Activated CD8-positive, alpha-beta T cell treated with anti-CD3 and anti-CD28 coated beads for 36 hours (primary cell): Measurements from ENCODE around the gene ZNF438. TPM values are rescaled to one million over a fixed set of nuclear protein-coding genes. Genes with fewer than 3 reads are reported as not detected.

Experiments
- ATAC-seq: fragments of 200-7000 bp; cut with Tn5 transposase; one replicate; pipeline ENCODE4 v1.10.0; 2021; ENCODE audit warnings: mild to moderate bottlenecking, moderate library complexity
- CTCF ChIA-PET: fragments of 350-600 bp; sonication (Branson Sonifier 250); formaldehyde crosslinking; loops from one replicate; lab custom pipeline; 2021; ENCODE audit warnings: antibody characterized with exemption; lab: Charles Lee
- POLR2A ChIA-PET: fragments of 350-600 bp; sonication (Branson Sonifier 250); formaldehyde crosslinking; loops from one replicate; lab custom pipeline; 2021; ENCODE audit warnings: antibody characterized with exemption; lab: Charles Lee
- DNase-seq: peaks from one replicate; pipeline ENCODE4 v3.0.0-alpha.2; 2020
- H3K27ac Mint-ChIP-seq: one replicate; pipeline ENCODE4 v1.8.0; 2021; ENCODE audit warnings: mild to moderate bottlenecking, mixed read lengths
- H3K27me3 Mint-ChIP-seq: one replicate; pipeline ENCODE4 v1.8.0; 2021; ENCODE audit warnings: mixed read lengths
- H3K36me3 Mint-ChIP-seq: one replicate; pipeline ENCODE4 v1.8.0; 2021; ENCODE audit warnings: low read depth, mixed read lengths
- H3K4me1 Mint-ChIP-seq: one replicate; pipeline ENCODE4 v1.8.0; 2021; ENCODE audit warnings: low read depth, mixed read lengths
- H3K4me3 Mint-ChIP-seq: one replicate; pipeline ENCODE4 v1.8.0; 2021; ENCODE audit warnings: mild to moderate bottlenecking, moderate library complexity, mixed read lengths
- H3K9me3 Mint-ChIP-seq: one replicate; pipeline ENCODE4 v1.8.0; 2021; ENCODE audit warnings: mixed read lengths
- intact Hi-C: fragments of 100-400 bp; cut with micrococcal nuclease; formaldehyde crosslinking; loops from one replicate; pipeline ENCODE4 v1.10.0; 2022
- total RNA-seq, 2 experiments: library from RNA; stranded (reverse); gene quantifications; one replicate each; pipeline ENCODE4 v1.2.3, GENCODE V29; 2021
- TF ChIP-seq, protein P1 (sequence below): fragments of 200-600 bp; IDR thresholded peaks from one replicate; pipeline ENCODE4 v1.8.0; 2022; ENCODE audit warnings: antibody characterized with exemption, mild to moderate bottlenecking

The ZNF438 gene
- total RNA-seq, 2 experiments from 2014 or later: 3.0 to 3.9 TPM

- Mint-ChIP-seq H3K36me3 (no peaks in the 10 kb centered on the region), H3K4me3 (no peak overlapping the region), H3K4me1 (no peaks in the 10 kb centered on the region), H3K27ac (no peak overlapping the region), H3K9me3 (no peaks in the 10 kb centered on the region), H3K27me3 (no peaks in the 10 kb centered on the region)
- intact Hi-C loops: no loop called here
- DNase-seq: no peak
- no peak for ATAC-seq
- TF ChIP-seq, protein P1, sequence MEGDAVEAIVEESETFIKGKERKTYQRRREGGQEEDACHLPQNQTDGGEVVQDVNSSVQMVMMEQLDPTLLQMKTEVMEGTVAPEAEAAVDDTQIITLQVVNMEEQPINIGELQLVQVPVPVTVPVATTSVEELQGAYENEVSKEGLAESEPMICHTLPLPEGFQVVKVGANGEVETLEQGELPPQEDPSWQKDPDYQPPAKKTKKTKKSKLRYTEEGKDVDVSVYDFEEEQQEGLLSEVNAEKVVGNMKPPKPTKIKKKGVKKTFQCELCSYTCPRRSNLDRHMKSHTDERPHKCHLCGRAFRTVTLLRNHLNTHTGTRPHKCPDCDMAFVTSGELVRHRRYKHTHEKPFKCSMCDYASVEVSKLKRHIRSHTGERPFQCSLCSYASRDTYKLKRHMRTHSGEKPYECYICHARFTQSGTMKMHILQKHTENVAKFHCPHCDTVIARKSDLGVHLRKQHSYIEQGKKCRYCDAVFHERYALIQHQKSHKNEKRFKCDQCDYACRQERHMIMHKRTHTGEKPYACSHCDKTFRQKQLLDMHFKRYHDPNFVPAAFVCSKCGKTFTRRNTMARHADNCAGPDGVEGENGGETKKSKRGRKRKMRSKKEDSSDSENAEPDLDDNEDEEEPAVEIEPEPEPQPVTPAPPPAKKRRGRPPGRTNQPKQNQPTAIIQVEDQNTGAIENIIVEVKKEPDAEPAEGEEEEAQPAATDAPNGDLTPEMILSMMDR: no peak
- ChIA-PET POLR2A (interaction anchor here (0.8 kb wide), 1 partner anchor 16 kb away, joined by 3 read pairs; no protein-coding TSS in a partner anchor), CTCF (interaction anchor here (0.6 kb wide), 1 partner anchor 222 kb away, joined by 3 read pairs; no protein-coding TSS in a partner anchor)
Measured at GRCh38 chr10:30840395-30841050, 191.1 kb downstream of the ZNF438 start.

DNA sequence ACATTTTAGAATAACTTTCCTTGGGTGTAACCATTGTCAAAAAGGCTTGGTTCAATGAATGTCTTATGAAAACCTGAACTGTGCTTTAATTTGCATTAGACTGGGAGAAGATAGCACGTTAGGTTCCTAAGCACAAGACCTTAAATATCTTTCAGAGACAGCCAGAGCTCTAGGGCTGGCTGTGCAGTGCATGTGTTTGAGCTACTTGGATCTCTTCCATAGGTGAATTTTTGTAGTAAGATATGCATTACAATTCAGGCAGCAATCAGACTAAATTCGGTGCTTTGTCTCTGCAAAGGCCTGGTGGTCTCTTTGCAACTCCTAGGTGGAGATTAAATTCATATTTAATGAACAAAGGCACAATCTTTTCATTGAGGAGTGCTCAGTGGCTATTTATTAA lies 192.0 kb downstream of the ZNF438 start:
- TF ChIP-seq, protein P1: no peak
- Mint-ChIP-seq H3K9me3 (no peaks in the 10 kb centered on the region), H3K27ac (no peak overlapping the region), H3K4me3 (no peak overlapping the region), H3K27me3 (no peaks in the 10 kb centered on the region), H3K36me3 (no peaks in the 10 kb centered on the region), H3K4me1 (no peaks in the 10 kb centered on the region)
- ChIA-PET POLR2A (no interaction called here), CTCF (no interaction called here)
- no peak for ATAC-seq
- no peak for DNase-seq
- intact Hi-C loops: no loop called here

DNA sequence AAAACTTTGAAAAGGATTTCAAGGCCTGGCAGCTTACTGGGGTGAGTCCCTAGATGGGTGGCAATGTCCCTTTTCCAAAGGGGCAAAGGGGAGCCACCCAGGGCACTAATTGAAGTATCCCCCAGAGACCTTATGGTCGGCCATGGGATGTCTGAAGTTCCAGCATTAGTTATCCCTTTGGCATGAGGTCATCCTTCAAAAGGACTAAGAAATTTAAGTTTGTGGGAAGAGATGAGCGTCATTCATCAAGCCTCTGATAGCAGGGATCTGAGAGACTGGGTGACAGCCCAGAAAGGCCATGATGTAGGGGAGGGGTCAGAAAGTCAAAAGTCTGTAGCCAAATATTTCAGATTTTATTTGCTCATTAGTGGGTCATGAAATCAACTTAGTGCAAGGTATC lies 195.3 kb downstream of the ZNF438 start:
- ChIA-PET CTCF (no interaction called here), POLR2A (no interaction called here)
- Mint-ChIP-seq H3K36me3 (no peaks in the 10 kb centered on the region), H3K4me1 (no peaks in the 10 kb centered on the region), H3K4me3 (no peak overlapping the region), H3K27me3 (no peaks in the 10 kb centered on the region), H3K27ac (no peak overlapping the region), H3K9me3 (no peaks in the 10 kb centered on the region)
- DNase-seq (no peak), ATAC-seq (no peak)
- TF ChIP-seq, protein P1: no peak
- intact Hi-C loops: no loop called here

DNA sequence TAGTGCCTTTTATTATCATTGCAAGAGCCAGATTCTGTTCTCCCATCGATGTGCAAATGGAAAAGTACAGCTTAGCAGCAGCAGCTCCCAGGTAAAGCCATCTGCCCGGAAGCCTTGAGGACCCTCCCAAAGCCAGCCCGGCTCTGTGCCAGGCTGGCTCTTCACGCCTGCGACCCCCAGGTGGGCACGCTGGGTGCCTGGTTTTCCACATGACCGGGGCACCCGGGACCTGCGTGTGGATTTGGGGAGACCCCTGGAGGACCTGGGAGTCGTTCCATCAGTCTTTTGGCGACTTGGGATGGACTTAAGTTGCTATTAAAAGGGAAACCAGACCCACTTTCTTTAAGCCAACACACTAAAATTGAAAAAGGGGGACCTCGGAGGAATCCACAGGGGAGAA lies 196.5 kb downstream of the ZNF438 start:
- no peak for ATAC-seq
- DNase-seq: no peak
- no peaks in the 10 kb centered on the region for H3K9me3 Mint-ChIP-seq
- CTCF ChIA-PET: no interaction called here
- H3K27me3 Mint-ChIP-seq: no peaks in the 10 kb centered on the region
- POLR2A ChIA-PET: interaction anchor here (1.0 kb wide), 1 partner anchor 15 kb away, joined by 3 read pairs; no protein-coding TSS in a partner anchor
- no peak overlapping the region for H3K4me3 Mint-ChIP-seq
- no peaks in the 10 kb centered on the region for H3K36me3 Mint-ChIP-seq
- TF ChIP-seq, protein P1: no peak
- no peaks in the 10 kb centered on the region for H3K4me1 Mint-ChIP-seq
- H3K27ac Mint-ChIP-seq: no peak overlapping the region
- intact Hi-C loops: no loop called here

DNA sequence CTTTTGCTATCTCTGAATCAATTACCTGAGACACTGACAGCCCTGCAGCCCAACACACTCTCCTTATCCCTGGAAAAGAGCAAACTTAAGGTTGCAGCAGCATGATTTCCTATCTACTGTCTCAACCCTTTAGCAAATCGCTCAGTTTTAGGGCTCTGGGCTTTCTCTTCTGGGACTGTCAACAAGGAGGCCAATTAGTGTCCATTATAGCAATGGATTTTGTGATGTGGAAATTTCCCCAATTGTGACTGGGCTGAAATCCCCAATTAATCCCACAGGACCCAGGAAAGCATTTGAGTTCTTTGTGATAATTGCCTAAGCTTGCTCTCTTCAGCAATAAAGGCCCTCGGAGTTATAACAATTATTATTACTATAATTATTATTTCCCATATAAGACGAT lies 197.0 kb downstream of the ZNF438 start:
- no peaks in the 10 kb centered on the region for H3K9me3 Mint-ChIP-seq
- TF ChIP-seq, protein P1: no peak
- ATAC-seq (no peak), DNase-seq (no peak)
- ChIA-PET CTCF (interaction anchor here (0.9 kb wide), 1 partner anchor 24 kb away, joined by 3 read pairs; no protein-coding TSS in a partner anchor), POLR2A (interaction anchor here (1.0 kb wide), 1 partner anchor 16 kb away, joined by 3 read pairs; no protein-coding TSS in a partner anchor)
- no peak overlapping the region for H3K4me3 Mint-ChIP-seq
- intact Hi-C loops: no loop called here
- no peak overlapping the region for H3K27ac Mint-ChIP-seq
- H3K4me1 Mint-ChIP-seq: no peaks in the 10 kb centered on the region
- H3K27me3 Mint-ChIP-seq: no peaks in the 10 kb centered on the region
- no peaks in the 10 kb centered on the region for H3K36me3 Mint-ChIP-seq
